Transverse colon (tissue), 4 donors: ENCODE results near the gene P2RX7. TPM values are rescaled to one million over a fixed set of nuclear protein-coding genes. Genes with fewer than 3 reads are reported as not detected.

ENCODE experiments used
- DNase-seq: peaks from one replicate; pipeline ENCODE4 v3.0.0-alpha.2; 2019
- H3K27ac ChIP-seq, 4 donors: fragments of 200-600 bp; sonication (generic); 2 replicates each; pipeline ENCODE4 v1.5.1; 2016 to 2018; ENCODE audit warnings: inconsistent platforms in 4 of 4
- H3K27me3 ChIP-seq: fragments of 200-600 bp; sonication (generic); 2 replicates; pipeline ENCODE4 v1.5.1; 2017; ENCODE audit warnings: inconsistent platforms
- H3K36me3 ChIP-seq, 4 donors: fragments of 200-600 bp; sonication (generic); 2 replicates each; pipeline ENCODE4 v1.5.1; 2017 to 2019; ENCODE audit warnings: inconsistent platforms in 4 of 4
- H3K4me1 ChIP-seq, 4 donors: fragments of 200-600 bp; sonication (generic); 2 replicates each; pipeline ENCODE4 v1.5.1; 2017 to 2020; ENCODE audit warnings: inconsistent platforms in 4 of 4
- H3K4me3 ChIP-seq, 4 donors: fragments of 200-600 bp; sonication (generic); 1 replicate in 1 of 4; 2 replicates in 3 of 4; pipeline versions ENCODE4 v1.5.1 to v1.6.1; 2017 to 2019; ENCODE audit warnings: inconsistent platforms in 4 of 4
- H3K9me3 ChIP-seq, 2 donors: fragments of 200-600 bp; sonication (generic); 2 replicates each; pipeline ENCODE4 v1.5.1; 2017 to 2019; ENCODE audit warnings: inconsistent platforms in 2 of 2
- CTCF ChIP-seq, 5 experiments: fragments of 200-600 bp in 3 of 5; fragments of 450-650 bp in 2 of 5; sonication (generic) in 3 of 5; IDR thresholded peaks; 1 replicate in 2 of 5; 2 replicates in 3 of 5; pipeline ENCODE4 v1.5.1; 2016 to 2017; ENCODE audit warnings: antibody characterized with exemption in 5 of 5, inconsistent platforms in 3 of 5, mild to moderate bottlenecking in 2 of 5, moderate library complexity in 1 of 5
- EP300 ChIP-seq: sonication (generic); formaldehyde crosslinking; IDR thresholded peaks from one replicate; pipeline ENCODE4 v1.6.1; 2017; ENCODE audit warnings: antibody characterized with exemption, low read depth
- POLR2A ChIP-seq: fragments of 450-650 bp; IDR thresholded peaks from one replicate; pipeline ENCODE4 v1.6.1; 2016; ENCODE audit warnings: antibody characterized with exemption, mild to moderate bottlenecking, moderate library complexity
- POLR2AphosphoS5 ChIP-seq, 3 donors: sonication (generic); formaldehyde crosslinking; IDR thresholded peaks; one replicate each; pipeline ENCODE4 v1.6.1; 2016; ENCODE audit warnings: antibody characterized with exemption in 3 of 3
- WGBS, 2 donors: methylation state at CpG; one replicate each; pipeline ENCODE4 v1.1.5; 2018; ENCODE audit warnings: low coverage in 1 of 2; 5-methylcytosine and 5-hydroxymethylcytosine counted together
- in situ Hi-C, 4 donors: fragments of 200-750 bp; cut with MboI; loops; one replicate each; pipeline versions ENCODE4 v1.15.0 to v1.15.1; 2017; ENCODE audit warnings: low sequenced_read_pairs in 3 of 4, low pct_ligation_motif_present in 1 of 4, low pct_unique_long_range_greater_than_20kb in 1 of 4
- intact Hi-C: fragments of 100-400 bp; cut with DNase I; formaldehyde crosslinking; loops from one replicate; pipeline ENCODE4 v1.15.1; 2023; ENCODE audit warnings: low total_unique reads
- total RNA-seq, 4 donors: library from RNA; depleted of rRNA; stranded (reverse); fragments of >200 nt; gene quantifications; one replicate each; pipeline ENCODE4 v1.1.0, GENCODE V29; 2016

P2RX7 gene
- total RNA-seq, 4 donors from 2014 or later = 0.96 to 7.1 (median 5.1) TPM

GRCh38 chr12:121127501-121127900 is 5.2 kb upstream of the P2RX7 start:
- TF ChIP-seq POLR2A (no peak), EP300 (no peak), CTCF (IDR thresholded peaks at IDR 0.05) (no peak), POLR2AphosphoS5 (IDR thresholded peaks at IDR 0.05) (no peak)
- Histone ChIP-seq H3K9me3 (no peaks in the 10 kb centered on the region), H3K4me3 (no peak overlapping the region), H3K27ac (peak overlapping the region in 1 of 4 donors; percentile 77), H3K27me3 (no peaks in the 10 kb centered on the region), H3K36me3 (no peaks in the 10 kb centered on the region), H3K4me1 (peaks cover 8 to 20% (median 11%) of the 10 kb centered on the region in 4 donors)
- in situ Hi-C loops (no loop called here), intact Hi-C loops (no loop called here)
- no peak for DNase-seq
- WGBS, 2 donors = 69% methylated on average over 3 of the region's 3 CpGs

GRCh38 chr12:121128908-121129810 is 3.5 kb upstream of the P2RX7 start:
- Histone ChIP-seq H3K27me3 (no peaks in the 10 kb centered on the region), H3K4me1 (peaks cover 13 to 36% (median 23%) of the 10 kb centered on the region in 4 donors), H3K27ac (peak overlapping the region; percentile 51 to 77 (median 62)), H3K9me3 (no peaks in the 10 kb centered on the region), H3K36me3 (no peaks in the 10 kb centered on the region), H3K4me3 (peak overlapping the region in 1 of 4 donors; percentile 18)
- DNase-seq = peak; percentile 83
- in situ Hi-C loops = no loop called here
- no peak for TF ChIP-seq POLR2A
- no peak for TF ChIP-seq POLR2AphosphoS5 (IDR thresholded peaks at IDR 0.05)
- no peak for TF ChIP-seq EP300
- no peak for TF ChIP-seq CTCF (IDR thresholded peaks at IDR 0.05)
- intact Hi-C loops = no loop called here
- 24 to 32% methylated on average over 4 to 11 of the region's 11 CpGs for WGBS, 2 donors

GRCh38 chr12:121129811-121130147 is 2.9 kb upstream of the P2RX7 start:
- H3K27ac ChIP-seq = peak overlapping the region; percentile 51 to 77 (median 62)
- in situ Hi-C loops (no loop called here), intact Hi-C loops (loop anchor here (10.0 kb wide), 1 partner anchor 95 kb away; no protein-coding TSS in a partner anchor)
- peaks cover 13 to 41% (median 23%) of the 10 kb centered on the region in 4 donors for H3K4me1 ChIP-seq
- DNase-seq = no peak
- no peaks in the 10 kb centered on the region for H3K27me3 ChIP-seq
- H3K4me3 ChIP-seq = peak overlapping the region in 1 of 4 donors; percentile 18
- WGBS, 2 donors = 87 to 96% methylated on average over 3 to 4 of the region's 4 CpGs
- H3K9me3 ChIP-seq = no peaks in the 10 kb centered on the region
- no peaks in the 10 kb centered on the region for H3K36me3 ChIP-seq
- no peak for TF ChIP-seq POLR2AphosphoS5 (IDR thresholded peaks at IDR 0.05)
- TF ChIP-seq CTCF (IDR thresholded peaks at IDR 0.05) = no peak
- no peak for TF ChIP-seq EP300
- no peak for TF ChIP-seq POLR2A

- H3K9me3 ChIP-seq = no peaks in the 10 kb centered on the region
- H3K4me3 ChIP-seq = no peak overlapping the region
- in situ Hi-C loops = no loop called here
- DNase-seq = no peak
- WGBS, 2 donors = 77 to 81% methylated on average over 6 of the region's 6 CpGs
- H3K27me3 ChIP-seq = no peaks in the 10 kb centered on the region
- no peak overlapping the region for H3K27ac ChIP-seq
- H3K36me3 ChIP-seq = no peaks in the 10 kb centered on the region
- intact Hi-C loops = loop anchor here (10.0 kb wide), 1 partner anchor 94 kb away; no protein-coding TSS in a partner anchor
- no peak for TF ChIP-seq POLR2A
- no peak for TF ChIP-seq POLR2AphosphoS5 (IDR thresholded peaks at IDR 0.05)
- TF ChIP-seq CTCF (IDR thresholded peaks at IDR 0.05) = no peak
- no peak for TF ChIP-seq EP300
- H3K4me1 ChIP-seq = peaks cover 13 to 42% (median 23%) of the 10 kb centered on the region in 4 donors
Observed at GRCh38 chr12:121130866-121131373, 1.8 kb upstream of the P2RX7 start.
